NB4 (cell line): ENCODE results near the gene BCAT1.

Experiments used
- DNase-seq: peaks from one replicate; pipeline ENCODE4 v3.0.0; 2010; ENCODE audit warnings: low read depth
- H3K4me3 ChIP-seq: one replicate; pipeline ENCODE4 v1.5.1; 2011; ENCODE audit warnings: mild to moderate bottlenecking, low read depth, low read length, moderate library complexity
- CTCF ChIP-seq: IDR thresholded peaks from one replicate; pipeline ENCODE4 v1.5.1; 2012; ENCODE audit warnings: low read depth, low read length
- MYC ChIP-seq: IDR thresholded peaks from 2 replicates; pipeline ENCODE4 v1.6.1; 2011; ENCODE audit warnings: low read depth, low read length
- POLR2A ChIP-seq: IDR thresholded peaks from 2 replicates; pipeline ENCODE4 v1.6.1; 2011; ENCODE audit warnings: mild to moderate bottlenecking; ENCODE audit not compliant: insufficient read length; ENCODE audit errors: extremely low read depth
- TF ChIP-seq, protein P1 (sequence below): IDR thresholded peaks from 2 replicates; pipeline ENCODE4 v1.6.1; 2011; ENCODE audit warnings: low read depth, low read length

Gene BCAT1

DNA sequence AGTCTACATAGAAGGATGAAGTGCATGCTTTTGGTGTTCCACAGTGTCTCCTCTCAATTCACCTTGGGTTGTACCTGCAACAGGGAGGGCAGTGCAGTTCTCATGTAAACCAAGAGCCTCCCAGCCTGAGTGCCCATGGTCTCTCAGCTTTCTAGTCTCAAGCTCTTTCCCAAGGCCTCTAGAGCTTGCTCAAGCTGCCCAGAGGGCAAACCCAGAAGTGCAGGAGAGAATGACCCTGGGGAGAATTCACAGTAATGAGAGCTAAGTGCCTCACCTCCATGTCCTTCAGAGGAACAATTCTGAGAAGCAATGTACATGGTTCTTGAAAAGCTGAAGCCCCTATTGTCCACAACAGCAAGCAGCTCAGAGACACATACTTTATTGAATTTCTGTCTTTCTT lies 180.5 kb downstream of the BCAT1 start:
- no peak for DNase-seq
- H3K4me3 ChIP-seq: no peak overlapping the region
- no peak for TF ChIP-seq POLR2A
- TF ChIP-seq CTCF: no peak
- no peak for TF ChIP-seq MYC
- TF ChIP-seq, protein P1, sequence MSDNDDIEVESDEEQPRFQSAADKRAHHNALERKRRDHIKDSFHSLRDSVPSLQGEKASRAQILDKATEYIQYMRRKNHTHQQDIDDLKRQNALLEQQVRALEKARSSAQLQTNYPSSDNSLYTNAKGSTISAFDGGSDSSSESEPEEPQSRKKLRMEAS: no peak

DNA sequence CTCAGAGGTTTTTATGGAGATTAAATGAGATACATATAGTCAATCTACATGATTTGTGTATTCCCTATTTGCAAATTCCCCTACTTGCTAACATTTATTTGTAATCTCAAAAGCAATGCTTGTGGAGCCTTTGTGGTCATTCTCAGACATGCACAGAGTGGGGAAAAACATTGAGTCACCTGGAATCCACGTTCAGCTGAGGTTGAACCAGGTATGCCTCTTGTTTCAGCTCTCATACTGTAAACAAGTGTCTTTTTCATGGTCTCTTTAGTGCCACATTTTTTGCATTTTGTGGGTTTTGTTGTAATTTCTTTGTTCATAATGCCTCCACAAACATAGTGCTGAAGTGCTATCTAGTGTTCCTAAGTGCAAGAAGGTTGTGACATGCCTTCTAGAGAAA lies 181.9 kb downstream of the BCAT1 start:
- TF ChIP-seq CTCF: no peak
- TF ChIP-seq, protein P1: no peak
- TF ChIP-seq POLR2A: no peak
- no peak for TF ChIP-seq MYC

GRCh38 chr12:24764712-24765111 lies 184.2 kb downstream of the BCAT1 start:
- no peak overlapping the region for H3K4me3 ChIP-seq
- no peak for DNase-seq
- TF ChIP-seq, protein P1: no peak
- no peak for TF ChIP-seq CTCF
- TF ChIP-seq POLR2A: no peak
- TF ChIP-seq MYC: no peak

More for the DNA sequence above, 181.9 kb downstream of the BCAT1 start:
- DNase-seq: no peak
- no peak overlapping the region for H3K4me3 ChIP-seq

GRCh38 chr12:24760606-24761378 lies 188.1 kb downstream of the BCAT1 start:
- TF ChIP-seq, protein P1: no peak
- no peak for TF ChIP-seq POLR2A
- TF ChIP-seq MYC: no peak
- TF ChIP-seq CTCF: no peak
- no peak overlapping the region for H3K4me3 ChIP-seq
- DNase-seq: no peak

DNA sequence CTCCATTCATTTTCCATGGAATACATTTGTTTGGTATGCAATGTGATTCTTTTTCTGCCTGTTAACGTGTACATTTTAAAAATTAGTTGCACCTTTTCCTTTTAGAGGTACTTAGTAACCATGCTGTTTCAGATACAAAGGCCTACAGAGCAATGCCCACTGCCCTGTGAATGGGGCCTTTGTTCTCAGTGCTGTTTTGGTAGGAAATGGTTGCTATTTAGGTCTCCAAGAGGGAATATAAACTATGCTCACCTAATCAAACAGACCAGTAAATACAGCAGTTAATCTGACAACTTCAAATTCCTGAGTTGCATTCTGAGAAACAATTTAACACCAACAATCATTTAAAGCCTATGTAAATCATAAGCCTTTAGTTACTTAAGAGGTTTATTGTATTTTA lies 188.7 kb downstream of the BCAT1 start:
- no peak for DNase-seq
- no peak overlapping the region for H3K4me3 ChIP-seq
- TF ChIP-seq CTCF: no peak
- TF ChIP-seq MYC: no peak
- TF ChIP-seq POLR2A: no peak
- TF ChIP-seq, protein P1: no peak
